Hepatocyte (in vitro differentiated cells): Measurements from ENCODE around the gene GAS2L1. TPM values are rescaled to one million over a fixed set of nuclear protein-coding genes. Genes with fewer than 3 reads are reported as not detected.
A peak's percentile ranks its signal among the peaks of the same experiment; 100 is the strongest.

Experiments used
- DNase-seq: peaks from one replicate; pipeline ENCODE4 v3.0.0-alpha.2; 2016; ENCODE audit warnings: low spot score
- H2AFZ ChIP-seq: fragments of 200-600 bp; sonication (generic); 2 replicates; pipeline ENCODE4 v1.6.0; 2016; ENCODE audit warnings: antibody characterized with exemption, mild to moderate bottlenecking
- H3K27ac ChIP-seq: fragments of 200-600 bp; sonication (generic); 2 replicates; pipeline ENCODE4 v1.5.1; 2016; ENCODE audit warnings: mild to moderate bottlenecking
- H3K27me3 ChIP-seq: fragments of 200-600 bp; sonication (generic); 2 replicates; pipeline ENCODE4 v1.6.1; 2016
- H3K36me3 ChIP-seq: fragments of 200-600 bp; sonication (generic); replicated peaks from 2 replicates; pipeline ENCODE4 v1.5.1; 2016; ENCODE audit warnings: low read depth; ENCODE audit not compliant: insufficient read depth
- H3K4me1 ChIP-seq: fragments of 200-600 bp; sonication (generic); 2 replicates; pipeline ENCODE4 v1.5.1; 2016; ENCODE audit warnings: mild to moderate bottlenecking, moderate library complexity; ENCODE audit not compliant: insufficient read depth
- H3K4me2 ChIP-seq: fragments of 200-600 bp; sonication (generic); 2 replicates; pipeline ENCODE4 v1.6.0; 2016
- H3K4me3 ChIP-seq: fragments of 200-600 bp; sonication (generic); 2 replicates; pipeline ENCODE4 v1.5.1; 2016; ENCODE audit warnings: mild to moderate bottlenecking
- H3K79me2 ChIP-seq: fragments of 200-600 bp; sonication (generic); 2 replicates; pipeline ENCODE4 v1.6.0; 2017; ENCODE audit warnings: mild to moderate bottlenecking
- H3K9me2 ChIP-seq: fragments of 200-600 bp; sonication (generic); replicated peaks from 2 replicates; pipeline ENCODE4 v1.6.0; 2017; ENCODE audit warnings: mild to moderate bottlenecking; ENCODE audit not compliant: insufficient read depth
- H3K9me3 ChIP-seq: fragments of 200-600 bp; sonication (generic); 2 replicates; pipeline ENCODE4 v1.5.1; 2016; ENCODE audit warnings: low read depth, mild to moderate bottlenecking
- H4K20me1 ChIP-seq: fragments of 200-600 bp; sonication (generic); 2 replicates; pipeline ENCODE4 v1.6.0; 2016; ENCODE audit warnings: mild to moderate bottlenecking; ENCODE audit not compliant: insufficient read depth, poor library complexity, severe bottlenecking
- EZH2 ChIP-seq: fragments of 200-600 bp; sonication (generic); IDR thresholded peaks from 2 replicates; pipeline ENCODE4 v1.6.1; 2016; ENCODE audit warnings: antibody characterized with exemption, mild to moderate bottlenecking, borderline replicate concordance
- EZH2phosphoT487 ChIP-seq: fragments of 200-600 bp; sonication (generic); IDR thresholded peaks from one replicate; pipeline ENCODE4 v1.6.1; 2018; ENCODE audit warnings: antibody characterized with exemption, mild to moderate bottlenecking, low read depth, moderate library complexity; ENCODE audit not compliant: unreplicated experiment, severe bottlenecking
- WGBS: methylation state at CpG from one replicate; pipeline ENCODE4 v1.1.6; 2016; ENCODE audit warnings: low lambda C conversion rate; ENCODE audit errors: missing lambda C conversion rate; 5-methylcytosine and 5-hydroxymethylcytosine counted together
- polyA plus RNA-seq: library from polyadenylated mRNA; unstranded; fragments of >200 nt; fragmentation: Nextera tagmentation; extraction: Ambion mirVana; gene quantifications from 2 replicates; pipeline ENCODE4 v1.2.1, GENCODE V29; 2016
- total RNA-seq: library from RNA; depleted of rRNA; stranded (reverse); fragments of >200 nt; gene quantifications from 2 replicates; pipeline ENCODE4 v1.2.3, GENCODE V29; 2014
- TF ChIP-seq, protein P1 (sequence below): fragments of 200-600 bp; sonication (generic); IDR thresholded peaks from 2 replicates; pipeline ENCODE4 v1.5.1; 2016; ENCODE audit warnings: antibody characterized with exemption, mild to moderate bottlenecking; ENCODE audit not compliant: poor library complexity

The GAS2L1 gene
- total and polyA plus RNA-seq, 2 experiments from 2014 or later, result 10.4 to 46.0 TPM

DNA sequence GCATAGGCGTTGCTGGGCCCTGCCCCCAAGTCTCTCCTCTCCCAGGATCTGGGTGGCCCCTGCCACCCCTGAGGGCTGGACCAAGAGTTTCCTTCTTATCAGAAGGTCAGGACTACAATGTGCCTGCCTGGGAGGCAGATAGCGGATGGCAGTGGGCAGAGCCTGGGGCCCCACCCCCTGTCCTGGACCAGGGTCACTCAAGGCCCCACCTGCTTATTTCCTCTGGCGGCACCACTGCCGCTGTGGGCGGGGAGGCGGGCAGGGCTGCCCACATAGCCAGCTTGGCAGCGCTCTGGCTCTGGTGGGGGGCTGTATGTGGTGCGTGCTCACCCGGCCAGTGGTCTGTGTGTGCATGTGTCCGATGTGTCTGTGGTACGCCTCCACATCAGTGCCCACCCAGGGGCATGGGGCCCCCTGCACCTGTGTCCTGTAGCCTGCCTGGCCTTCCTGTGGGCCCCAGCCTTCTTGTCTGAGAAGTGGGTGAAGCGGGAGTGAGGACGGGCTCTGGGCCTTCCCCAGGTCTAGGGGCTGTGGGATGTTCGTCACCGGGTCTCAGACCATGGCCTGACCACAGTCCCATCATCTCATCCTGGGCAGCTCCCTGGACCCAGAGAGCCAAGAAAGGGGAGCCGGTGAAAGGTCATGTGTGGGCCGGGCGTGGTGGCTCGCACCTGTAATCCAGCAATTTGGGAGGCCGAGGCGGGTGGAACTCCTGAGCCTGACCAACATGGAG, 3.0 kb downstream of the GAS2L1 start:
- Histone ChIP-seq H3K9me3 (no peaks in the 10 kb centered on the region), H3K27me3 (peaks cover 18% of the 10 kb centered on the region), H3K27ac (no peak overlapping the region), H3K4me1 (peaks cover 14% of the 10 kb centered on the region), H3K79me2 (peaks cover 10% of the 10 kb centered on the region), H2AFZ (no peak overlapping the region), H3K4me2 (peak overlapping the region; percentile 98), H3K9me2 (no peaks in the 10 kb centered on the region), H4K20me1 (no peaks in the 10 kb centered on the region), H3K36me3 (no peaks in the 10 kb centered on the region), H3K4me3 (no peak overlapping the region)
- WGBS, result 90% methylated on average over 21 of the region's 21 CpGs
- DNase-seq, result no peak
- TF ChIP-seq EZH2phosphoT487, result no peak
- TF ChIP-seq, protein P1, sequence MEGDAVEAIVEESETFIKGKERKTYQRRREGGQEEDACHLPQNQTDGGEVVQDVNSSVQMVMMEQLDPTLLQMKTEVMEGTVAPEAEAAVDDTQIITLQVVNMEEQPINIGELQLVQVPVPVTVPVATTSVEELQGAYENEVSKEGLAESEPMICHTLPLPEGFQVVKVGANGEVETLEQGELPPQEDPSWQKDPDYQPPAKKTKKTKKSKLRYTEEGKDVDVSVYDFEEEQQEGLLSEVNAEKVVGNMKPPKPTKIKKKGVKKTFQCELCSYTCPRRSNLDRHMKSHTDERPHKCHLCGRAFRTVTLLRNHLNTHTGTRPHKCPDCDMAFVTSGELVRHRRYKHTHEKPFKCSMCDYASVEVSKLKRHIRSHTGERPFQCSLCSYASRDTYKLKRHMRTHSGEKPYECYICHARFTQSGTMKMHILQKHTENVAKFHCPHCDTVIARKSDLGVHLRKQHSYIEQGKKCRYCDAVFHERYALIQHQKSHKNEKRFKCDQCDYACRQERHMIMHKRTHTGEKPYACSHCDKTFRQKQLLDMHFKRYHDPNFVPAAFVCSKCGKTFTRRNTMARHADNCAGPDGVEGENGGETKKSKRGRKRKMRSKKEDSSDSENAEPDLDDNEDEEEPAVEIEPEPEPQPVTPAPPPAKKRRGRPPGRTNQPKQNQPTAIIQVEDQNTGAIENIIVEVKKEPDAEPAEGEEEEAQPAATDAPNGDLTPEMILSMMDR, result no peak
- no peak for TF ChIP-seq EZH2

DNA sequence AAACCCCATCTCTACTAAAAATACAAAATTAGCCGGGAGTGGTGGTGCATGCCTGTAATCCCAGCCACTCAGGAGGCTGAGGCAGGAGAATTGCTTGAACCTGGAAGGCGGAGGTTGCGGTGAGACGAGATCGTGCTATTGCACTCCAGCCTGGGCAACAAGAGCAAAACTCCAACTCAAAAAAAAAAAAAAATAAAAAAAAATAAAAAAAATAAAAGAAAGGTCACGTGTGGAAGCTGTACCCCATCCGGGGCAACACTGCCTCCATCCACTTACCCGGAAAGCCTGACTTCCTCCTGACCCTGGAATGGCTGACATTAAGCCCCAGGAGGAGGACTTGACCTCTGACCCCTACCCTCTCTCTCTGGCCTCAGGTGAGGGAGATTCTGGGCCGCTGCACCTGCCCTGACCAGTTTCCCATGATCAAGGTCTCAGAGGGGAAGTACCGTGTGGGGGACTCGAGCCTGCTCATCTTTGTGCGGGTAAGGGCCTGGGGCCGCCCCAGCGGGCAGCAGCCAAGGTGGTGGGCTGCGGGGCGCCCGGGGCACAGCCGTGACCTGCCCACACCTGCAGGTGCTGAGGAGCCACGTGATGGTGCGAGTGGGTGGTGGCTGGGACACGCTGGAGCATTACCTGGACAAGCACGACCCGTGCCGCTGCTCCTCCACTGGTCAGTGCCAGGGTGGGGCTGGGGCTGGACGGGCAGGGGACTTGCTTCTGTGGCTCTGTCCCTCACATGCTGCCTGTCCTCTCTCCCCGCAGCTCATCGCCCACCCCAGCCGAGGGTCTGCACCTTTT, 3.8 kb downstream of the GAS2L1 start:
- Histone ChIP-seq H4K20me1 (no peaks in the 10 kb centered on the region), H3K9me3 (no peaks in the 10 kb centered on the region), H3K4me3 (no peak overlapping the region), H3K27me3 (peaks cover 26% of the 10 kb centered on the region), H3K27ac (no peak overlapping the region), H3K36me3 (no peaks in the 10 kb centered on the region), H3K4me1 (peaks cover 18% of the 10 kb centered on the region), H3K4me2 (peak overlapping the region; percentile 16), H3K79me2 (peaks cover 10% of the 10 kb centered on the region), H3K9me2 (no peaks in the 10 kb centered on the region), H2AFZ (no peak overlapping the region)
- 83% methylated on average over 22 of the region's 28 CpGs for WGBS
- no peak for DNase-seq
- TF ChIP-seq, protein P1, result no peak
- TF ChIP-seq EZH2 (no peak), EZH2phosphoT487 (no peak)

DNA sequence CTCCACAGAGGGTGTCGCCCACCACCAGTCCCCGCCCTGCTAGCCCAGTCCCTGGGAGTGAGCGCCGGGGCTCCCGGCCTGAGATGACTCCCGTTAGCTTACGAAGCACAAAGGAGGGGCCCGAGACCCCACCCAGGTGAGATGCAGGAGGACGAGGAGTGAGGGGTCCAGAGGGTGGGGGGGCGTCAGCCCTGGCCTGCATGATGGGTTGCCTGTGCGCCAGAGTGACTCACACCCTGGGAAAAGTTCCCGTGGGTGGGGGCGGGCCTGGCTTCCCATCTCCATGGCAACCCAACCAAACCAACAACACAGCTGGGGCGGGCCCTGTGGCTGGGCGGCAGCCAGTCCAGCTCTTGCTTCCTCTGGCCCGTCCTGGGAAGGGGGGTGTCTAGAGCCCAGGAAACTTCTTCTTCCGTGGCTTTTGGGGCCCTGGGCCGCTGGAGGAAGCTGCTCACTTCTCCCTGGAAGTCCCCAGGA, 4.5 kb downstream of the GAS2L1 start:
- Histone ChIP-seq H3K4me2 (peak overlapping the region; percentile 16), H3K9me2 (no peaks in the 10 kb centered on the region), H3K79me2 (peaks cover 10% of the 10 kb centered on the region), H3K36me3 (no peaks in the 10 kb centered on the region), H3K9me3 (no peaks in the 10 kb centered on the region), H3K27ac (no peak overlapping the region), H4K20me1 (no peaks in the 10 kb centered on the region), H3K4me3 (no peak overlapping the region), H3K27me3 (peaks cover 29% of the 10 kb centered on the region), H3K4me1 (peaks cover 18% of the 10 kb centered on the region), H2AFZ (no peak overlapping the region)
- peak; percentile 97 for DNase-seq
- TF ChIP-seq, protein P1, result no peak
- no peak for TF ChIP-seq EZH2phosphoT487
- TF ChIP-seq EZH2, result no peak
- WGBS, result 41% methylated on average over 13 of the region's 18 CpGs
